Measurements from ENCODE around the gene DST.
A peak's percentile ranks its signal among the peaks of the same experiment; 100 is the strongest.

The DST gene

DNA sequence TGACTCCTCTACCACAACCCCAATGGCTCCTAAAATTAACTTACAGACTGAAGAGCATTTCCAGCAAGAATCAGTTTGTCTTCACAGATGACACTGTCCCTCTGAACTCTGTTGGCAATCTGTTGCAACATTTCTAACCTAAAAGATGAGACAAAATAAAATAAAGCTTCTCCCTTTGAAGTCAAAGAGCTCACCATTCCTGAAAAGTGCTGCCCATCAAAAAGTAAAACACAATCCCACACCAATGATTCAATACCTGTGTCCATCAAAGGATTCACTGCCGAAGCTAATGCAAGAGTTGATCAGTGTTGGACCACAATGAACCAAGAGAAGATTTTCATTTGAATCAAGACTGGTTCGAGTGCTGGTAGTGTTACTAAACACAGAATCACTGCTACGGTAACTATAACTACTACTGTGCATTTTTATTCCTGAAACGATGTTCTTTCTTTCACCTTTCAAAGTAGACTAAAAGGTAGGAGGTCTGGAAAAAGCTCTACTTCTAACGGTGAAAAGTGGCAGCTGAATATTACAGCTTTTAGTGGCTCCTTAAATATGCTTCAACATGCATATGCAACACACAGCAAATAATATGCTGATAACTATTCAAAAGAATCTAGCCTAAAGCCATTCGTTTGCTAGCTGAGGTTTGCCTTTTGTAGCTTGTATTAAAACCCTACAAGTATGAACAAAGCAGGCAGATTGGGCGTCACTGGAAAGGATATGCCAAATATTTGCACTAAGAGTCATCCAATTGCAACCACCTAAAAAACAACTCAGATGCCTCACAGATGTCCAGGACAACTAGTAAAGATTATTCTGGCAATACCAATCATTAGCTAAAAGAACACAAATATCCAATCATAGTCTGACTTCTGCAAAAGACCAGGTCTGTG, at the start of gene DST:
Gene DST, minus strand, starts transcription at position 524 of the 896 bp plus-strand sequence.
- DNase-seq (ENCODE audit: low read depth, low spot score): peak; percentile 47

DNA sequence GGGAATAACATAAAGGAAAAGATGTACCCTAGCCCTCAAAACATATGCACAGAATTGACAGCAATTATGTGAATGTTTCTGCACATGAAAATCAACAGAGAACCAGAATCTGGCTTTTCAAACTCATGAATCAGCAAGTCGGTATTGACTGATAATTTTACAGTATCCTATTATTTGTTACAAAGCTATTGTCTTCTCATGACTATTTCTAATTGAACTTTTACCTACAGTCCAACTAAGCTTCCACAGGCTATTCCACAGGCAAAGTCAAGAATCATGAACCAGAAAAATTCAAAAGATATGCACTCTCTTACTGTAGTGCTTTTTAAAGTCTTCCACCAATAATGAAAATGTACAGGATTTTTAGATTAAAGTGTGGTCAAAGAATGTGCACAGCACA, 49.1 kb upstream of the DST start:
- no peak for DNase-seq (ENCODE audit: low read depth, low spot score)

DNA sequence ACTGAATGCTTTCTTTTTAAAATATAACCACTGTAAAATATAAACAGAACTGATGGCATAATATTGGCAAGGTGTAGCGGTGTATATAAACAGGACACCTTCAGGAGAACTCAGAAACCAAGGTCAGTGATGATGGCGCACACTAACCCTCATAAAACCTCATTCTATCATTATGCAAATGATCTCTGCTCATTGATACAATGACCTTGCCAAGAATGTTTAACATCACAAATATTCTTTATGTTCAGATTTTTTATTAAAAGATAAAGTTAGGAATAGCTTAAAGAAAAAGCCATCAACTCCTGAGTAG, 48.6 kb upstream of the DST start:
- DNase-seq (ENCODE audit: low read depth, low spot score): no peak

DNA sequence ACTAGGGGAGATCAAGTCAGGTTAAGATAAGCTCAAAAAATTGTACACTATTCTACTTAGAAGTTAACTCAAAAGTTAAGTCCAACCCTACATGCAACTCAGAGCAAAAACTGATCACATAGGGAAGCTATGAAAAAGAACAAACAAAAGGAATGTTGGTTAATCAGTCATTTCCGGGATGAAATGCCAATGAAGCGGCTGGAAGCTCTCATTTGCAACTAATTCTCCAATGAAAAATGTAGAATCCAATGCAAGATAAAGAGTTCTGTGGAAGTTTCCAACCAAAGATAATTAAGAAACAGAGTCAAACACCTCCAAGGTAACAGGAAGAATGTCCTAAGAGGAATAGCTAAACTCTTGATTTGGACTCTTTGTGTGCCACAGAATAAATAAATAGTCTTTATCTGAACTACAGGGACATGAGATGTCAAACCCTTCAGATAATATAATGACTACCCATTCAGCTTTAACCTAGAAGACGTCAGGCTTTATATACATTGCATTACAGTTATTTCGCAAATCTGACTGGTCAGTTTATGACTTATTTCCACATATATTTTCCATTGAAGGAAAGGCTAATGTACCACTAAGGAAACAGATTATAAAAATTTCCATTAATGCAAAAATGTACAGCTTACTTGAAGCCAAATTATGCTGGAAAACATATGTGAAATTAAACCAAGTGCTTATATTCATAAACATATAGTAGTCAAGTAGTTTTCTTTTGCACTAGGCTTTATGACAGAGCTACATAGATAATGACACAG, 48.0 kb upstream of the DST start:
- DNase-seq (ENCODE audit: low read depth, low spot score): no peak

DNA sequence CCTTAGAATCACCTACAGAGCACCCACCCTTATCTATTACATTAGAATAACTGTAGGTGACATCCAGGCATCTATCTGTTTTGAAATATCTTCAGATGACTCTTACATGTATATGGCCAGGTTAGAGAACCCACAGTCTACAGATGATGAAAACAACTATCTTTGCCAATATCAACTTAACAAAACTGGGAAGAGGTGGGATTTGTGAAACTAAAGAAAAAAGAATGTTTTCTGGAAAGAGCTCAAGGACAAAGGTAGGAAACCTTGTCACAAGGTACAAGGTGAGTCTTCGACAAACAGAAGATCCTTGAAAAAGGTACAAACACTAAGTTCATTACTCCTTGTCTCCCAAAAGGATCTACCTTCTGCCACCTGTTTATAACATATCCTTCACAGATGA, 47.0 kb upstream of the DST start:
- no peak for DNase-seq (ENCODE audit: low read depth, low spot score)

DNA sequence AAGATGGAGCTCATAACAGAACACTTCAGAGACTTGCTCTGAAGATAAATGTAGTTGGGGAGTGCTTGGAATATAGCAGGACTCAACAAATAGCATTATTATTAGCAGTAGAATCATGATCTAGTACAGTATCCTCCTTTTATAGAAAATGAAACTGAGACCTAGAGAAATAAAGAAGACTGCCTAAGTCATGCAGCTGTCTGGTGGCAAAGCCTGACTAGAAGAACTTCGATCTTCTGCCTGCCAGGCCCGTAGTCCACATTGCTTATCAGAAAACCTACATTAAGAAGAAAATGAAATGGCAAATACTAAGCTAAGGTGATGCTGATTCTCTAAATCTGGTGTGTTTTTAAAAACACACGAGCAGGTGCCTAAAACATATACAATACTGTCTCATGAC, 46.4 kb upstream of the DST start:
- DNase-seq (ENCODE audit: low read depth, low spot score): no peak

DNA sequence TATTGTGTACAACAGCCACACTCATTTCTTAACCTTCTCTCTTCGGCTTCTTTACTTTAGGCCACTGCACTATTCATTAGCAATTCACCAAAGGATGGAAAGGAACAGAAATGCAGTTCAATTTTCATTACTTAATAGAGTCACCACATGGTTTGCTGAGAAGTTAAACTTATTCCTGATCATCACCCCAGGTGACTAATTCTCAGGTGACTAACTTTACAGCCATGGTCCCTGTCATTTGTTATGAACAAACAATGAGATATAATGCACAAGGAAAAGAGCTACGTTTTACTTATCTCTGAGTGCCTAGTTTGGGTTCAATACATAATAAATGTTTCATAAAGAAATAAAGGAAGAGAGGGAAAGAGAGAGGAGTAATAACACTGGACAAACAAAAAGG, 45.8 kb upstream of the DST start:
- DNase-seq (ENCODE audit: low read depth, low spot score): no peak

DNA sequence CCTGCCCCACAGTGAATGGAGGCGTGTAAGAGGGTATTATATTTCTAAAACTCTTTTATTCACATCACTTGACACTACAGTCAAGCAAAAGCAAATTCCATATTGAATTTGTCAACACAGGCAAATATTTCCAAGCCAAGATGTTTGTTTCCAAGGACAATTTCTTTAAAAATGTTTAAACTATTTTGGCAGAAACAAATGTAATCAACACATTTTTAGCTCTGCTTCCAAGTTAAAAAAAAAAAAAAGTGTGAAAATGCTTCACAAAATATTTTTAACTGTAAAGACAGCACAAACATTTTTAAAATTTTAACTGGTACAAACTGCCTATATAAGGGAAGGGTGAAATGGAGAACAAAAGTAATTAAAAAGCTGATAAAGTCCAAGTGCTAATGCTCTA, 44.9 kb upstream of the DST start:
- no peak for DNase-seq (ENCODE audit: low read depth, low spot score)

DNA sequence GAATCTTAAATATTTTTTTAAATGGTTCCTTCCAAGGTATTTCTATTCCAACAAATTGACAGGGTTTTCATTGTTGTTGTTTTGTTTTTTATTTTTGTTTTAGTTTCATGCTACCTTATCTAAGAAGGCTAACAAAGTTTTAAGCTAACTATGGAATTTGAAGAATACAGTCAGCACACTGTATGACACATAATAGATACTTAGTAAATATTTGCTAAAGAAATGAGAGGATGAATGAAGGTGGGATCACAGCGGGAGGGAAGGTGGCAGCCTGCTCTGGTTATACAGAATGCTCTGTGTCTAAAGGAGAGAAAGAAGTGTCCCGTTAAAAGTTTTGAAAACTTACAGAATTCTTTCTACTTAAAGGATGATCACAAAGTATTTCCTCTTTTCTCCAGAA, 43.7 kb upstream of the DST start:
- DNase-seq (ENCODE audit: low read depth, low spot score): no peak

DNA sequence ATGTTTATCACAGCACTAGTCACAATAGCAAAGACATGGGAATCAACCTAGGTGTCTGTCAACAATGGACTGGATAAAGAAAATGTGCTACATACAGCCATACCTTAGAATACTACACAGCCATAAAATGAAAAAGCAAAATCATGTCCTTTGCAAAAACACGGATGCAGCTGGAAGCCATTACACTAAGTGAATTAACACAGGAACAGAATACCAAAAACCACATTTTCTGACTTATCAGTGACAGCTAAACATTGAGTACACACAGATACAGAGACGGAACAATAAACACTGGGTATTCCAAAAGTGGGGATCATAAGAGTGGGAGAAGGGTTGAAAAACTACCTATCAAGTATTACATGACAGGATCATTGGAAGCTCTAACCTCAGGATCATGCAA, 43.3 kb upstream of the DST start:
- no peak for DNase-seq (ENCODE audit: low read depth, low spot score)

DNA sequence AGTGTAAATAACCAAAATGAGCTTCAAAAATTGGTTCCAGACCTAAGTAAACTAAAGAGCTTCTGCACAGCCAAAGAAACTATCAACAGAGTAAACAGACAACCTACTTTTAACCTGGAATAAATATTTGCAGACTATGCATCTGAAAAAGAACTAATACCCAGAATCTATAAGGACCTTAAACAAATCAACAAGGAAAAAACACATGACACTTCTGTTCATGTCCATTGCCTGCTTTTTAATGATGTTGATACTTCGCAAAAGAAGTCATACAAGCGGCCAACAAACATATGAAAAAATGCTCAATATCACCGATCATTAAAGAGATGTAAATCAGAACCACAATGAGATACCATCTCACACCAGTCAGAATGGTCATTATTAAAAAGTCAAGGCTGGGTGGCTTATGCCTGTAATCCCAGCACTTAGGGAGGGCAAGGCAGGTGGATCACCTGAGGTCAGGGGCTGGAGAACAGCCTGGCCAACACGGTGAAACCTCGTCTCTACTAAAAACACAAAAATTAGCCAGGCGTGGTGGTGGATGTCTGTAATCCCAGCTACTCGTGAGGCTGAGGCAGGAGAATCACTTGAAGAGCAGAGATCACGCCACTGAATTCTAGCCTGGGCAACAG, 42.5 kb upstream of the DST start:
- no peak for DNase-seq (ENCODE audit: low read depth, low spot score)

DNA sequence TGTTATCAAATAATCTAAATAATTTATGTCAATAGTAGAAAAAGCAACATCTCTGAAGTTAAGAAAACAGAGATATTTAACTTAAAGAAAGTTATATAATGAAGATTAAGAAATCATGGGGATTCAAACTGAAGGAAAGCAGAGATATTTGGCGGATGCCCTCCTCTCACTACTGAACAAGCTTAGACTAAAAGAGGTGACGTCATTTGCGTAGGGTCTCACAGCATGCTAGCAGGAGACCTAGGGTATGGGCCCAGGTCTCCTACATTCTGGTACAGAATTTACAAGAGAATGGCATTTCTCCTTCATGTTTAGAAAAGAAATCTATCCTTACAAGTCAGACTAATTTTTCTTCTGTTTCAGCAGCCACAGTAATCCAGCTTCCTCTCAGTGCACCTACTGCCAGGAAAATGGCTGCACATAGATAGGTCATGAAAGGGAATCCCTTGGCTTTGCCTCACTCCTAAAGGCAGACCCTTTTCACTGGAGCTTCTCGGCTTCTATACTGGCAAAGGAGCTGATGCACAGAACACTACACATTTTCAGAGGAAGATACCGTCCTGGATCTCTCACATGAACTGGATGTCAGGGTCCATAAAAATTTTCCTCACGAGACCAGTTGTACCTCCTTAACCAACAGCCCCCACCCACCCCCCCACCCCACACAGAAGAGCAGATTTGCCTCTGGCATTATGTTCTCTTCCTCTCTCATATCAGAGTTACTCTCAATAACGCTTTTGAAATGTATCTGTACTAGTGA, 41.8 kb upstream of the DST start:
- no peak for DNase-seq (ENCODE audit: low read depth, low spot score)

DNA sequence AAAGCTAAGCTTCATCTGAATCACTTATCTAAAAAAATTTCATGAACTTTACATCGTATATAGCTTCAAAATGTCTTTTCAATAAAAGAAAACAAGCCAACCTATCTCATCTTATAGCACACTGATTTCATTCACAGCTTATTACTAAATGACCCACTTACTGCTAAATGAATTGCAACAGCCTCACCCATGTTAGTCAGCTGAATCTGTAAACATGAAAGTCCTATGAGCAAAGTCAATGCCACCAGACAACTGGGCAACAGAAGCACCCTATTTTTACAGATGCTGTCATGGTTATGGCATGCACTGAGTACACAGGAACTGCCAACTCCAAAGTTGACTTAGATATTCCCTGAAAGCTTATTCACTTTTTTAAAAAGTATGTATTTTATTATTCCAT, 41.2 kb upstream of the DST start:
- peak; percentile 34 for DNase-seq (ENCODE audit: low read depth, low spot score)

DNA sequence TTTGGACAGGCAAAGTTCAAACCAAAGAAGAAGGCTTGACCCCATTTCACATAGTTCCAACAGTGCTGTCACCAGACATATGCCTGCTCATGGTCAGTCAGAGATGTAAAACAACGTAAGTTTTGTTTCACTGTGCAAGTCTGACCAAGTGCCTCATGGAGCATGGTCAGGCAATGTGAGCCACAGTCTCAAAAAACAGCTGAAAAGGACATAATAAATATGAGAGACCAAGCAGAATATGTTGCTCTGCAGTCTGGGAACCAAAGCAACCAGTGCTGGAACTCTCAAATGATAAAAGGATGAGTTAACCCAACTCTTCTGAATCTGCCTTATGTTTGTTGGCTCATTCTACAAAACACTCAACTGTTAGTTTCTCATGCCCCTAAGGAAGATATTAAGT, 39.9 kb upstream of the DST start:
- DNase-seq (ENCODE audit: low read depth, low spot score): no peak

DNA sequence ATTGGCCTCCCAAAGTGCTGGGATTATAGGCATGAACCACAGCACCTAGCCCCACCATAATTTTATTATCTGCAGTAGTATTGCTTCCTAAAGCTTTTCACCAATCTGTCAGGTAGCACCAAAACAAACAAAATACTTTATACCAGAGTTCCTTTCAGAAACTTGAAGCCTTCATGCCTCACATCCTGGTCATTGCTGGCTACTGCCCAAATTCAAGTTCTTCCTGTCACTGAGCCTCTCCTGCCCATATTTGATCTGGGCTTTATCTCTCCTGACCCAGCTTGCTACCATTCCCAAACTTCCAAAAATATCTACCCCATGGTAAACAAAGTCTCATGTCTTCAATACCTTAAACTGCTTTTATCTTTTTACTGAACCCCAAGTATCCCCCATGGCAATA, 34.9 kb upstream of the DST start:
- DNase-seq (ENCODE audit: low read depth, low spot score): no peak

DNA sequence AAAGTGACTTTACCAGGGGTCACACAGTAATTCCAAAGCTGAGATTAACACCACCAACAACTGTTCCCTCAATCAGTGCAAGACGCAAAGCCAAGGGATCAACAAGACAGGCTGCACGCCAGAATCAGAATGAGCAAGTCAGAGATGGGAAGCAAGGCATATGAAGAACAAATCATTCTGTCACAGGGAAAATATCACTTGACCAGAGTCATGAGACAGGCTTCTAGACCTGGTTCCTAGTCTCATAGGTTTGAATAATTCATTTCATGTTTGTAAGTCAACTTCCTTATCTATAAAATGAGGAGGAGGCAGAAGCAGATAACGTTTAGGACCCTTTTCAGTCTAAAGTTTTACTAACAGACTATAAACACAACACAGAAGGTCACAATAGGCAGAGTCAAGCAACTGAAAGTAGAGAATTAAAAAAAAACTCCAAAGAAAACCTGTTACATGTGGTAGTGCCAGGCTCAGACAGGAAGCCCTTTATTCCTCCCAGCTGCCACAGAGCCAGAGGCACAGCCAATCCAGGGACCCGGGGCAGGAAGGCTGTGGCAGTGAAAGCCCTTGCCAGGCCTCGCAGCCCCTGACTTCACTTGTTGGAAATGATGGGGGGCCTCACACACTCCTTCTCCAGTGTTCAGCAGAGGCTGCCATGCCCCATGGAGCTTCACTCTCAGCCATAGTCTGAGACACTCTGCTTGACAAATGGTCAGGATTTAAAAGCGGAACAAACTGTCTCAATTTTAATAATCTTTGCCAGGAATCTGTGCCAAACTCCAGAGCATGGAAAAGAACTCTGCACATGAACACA, 29.2 kb upstream of the DST start:
- DNase-seq (ENCODE audit: low read depth, low spot score): no peak

DNA sequence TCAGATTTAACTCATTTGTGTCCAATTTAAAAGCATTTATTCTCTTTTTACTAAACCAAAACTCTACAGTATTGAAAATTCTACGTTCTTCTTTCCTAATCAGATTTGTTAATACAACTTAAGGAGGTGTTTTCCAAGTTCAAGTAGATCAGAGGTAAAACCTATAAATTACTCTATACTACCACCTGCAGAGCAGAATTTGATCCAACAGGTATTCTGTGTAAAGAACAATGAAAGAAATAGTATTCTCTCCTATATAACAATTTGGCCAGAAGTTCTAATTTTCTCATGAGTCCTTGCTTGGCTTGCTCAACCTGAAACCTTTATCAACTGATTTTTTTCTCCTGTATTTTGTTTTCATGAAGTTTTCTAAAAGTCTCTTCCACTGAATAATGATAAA, 28.5 kb upstream of the DST start:
- DNase-seq (ENCODE audit: low read depth, low spot score): no peak

DNA sequence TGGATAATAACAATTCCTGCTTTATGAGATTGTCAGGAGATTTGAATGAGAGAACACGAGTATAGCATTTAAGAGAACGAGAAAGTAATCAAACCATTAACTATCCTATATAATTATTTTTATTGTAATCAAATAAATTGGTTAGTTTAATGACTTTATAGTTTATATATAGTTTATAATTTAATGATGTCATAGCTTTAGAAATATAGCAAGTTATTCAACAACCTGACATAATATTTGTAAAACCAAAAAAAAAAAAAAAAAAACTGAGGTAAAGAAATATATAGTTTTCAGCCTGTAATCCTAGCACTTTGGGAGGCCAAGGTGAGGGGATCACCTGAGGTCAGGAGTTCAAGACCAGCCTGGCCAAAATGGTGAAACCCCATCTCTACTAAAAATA, 26.4 kb upstream of the DST start:
- DNase-seq (ENCODE audit: low read depth, low spot score): no peak

DNA sequence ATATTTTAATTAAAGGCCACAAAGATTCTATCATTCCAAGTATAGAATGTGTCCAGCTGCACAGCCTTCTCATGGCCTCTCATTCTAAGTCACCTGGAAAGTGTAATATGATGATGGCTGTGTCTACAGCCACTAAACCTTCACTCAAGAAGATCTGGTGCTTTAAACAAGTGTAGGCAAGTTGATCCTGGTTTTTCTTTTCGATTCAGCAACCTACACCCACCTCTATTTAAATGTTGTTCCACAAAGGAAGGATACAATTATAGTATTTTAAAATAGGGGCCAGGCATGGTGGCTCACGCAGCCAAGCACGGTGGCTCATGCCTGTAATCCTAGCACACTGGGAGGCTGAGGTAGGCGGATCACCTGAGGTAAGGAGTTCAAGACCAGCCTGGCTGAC, 25.5 kb upstream of the DST start:
- DNase-seq (ENCODE audit: low read depth, low spot score): no peak

DNA sequence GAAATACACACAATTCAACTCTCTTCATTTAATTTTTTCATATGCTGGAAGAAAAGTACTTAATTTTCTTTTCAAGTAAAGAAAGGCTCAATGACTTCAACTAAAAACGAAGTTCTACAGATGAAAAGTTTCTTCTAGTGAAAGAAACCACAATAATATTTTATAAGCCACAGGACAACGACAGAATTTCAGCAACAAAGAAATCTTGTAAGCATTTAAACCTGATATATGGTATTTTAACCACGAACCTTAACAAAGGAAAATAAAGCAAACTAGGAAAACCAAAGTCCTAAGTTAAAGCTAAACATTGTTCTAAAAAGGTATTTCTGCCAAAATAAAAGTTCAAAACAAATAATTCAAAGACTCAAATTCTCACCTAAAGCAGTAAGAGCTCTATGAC, 24.6 kb upstream of the DST start:
- DNase-seq (ENCODE audit: low read depth, low spot score): no peak

DNA sequence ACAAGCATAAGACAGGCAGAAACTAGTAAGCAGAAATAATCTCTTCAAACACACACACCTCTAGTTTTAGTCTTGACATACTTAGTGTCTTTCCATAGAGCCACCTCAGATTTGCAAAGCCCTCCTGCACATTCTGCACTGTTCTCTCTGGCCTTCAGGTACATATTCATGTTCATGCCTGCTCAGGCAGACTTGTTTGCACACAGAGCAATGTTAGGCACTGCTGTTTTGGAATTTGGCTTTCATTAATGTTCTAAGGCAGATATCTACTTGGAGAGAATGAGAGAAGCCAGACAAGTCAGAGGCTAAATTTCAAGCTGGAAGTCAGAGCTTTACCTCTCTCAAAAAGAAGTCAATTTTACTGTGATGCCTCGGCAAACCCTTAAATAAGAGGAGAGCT, 21.3 kb upstream of the DST start:
- DNase-seq (ENCODE audit: low read depth, low spot score): no peak
